DOHH2 (cell line): ENCODE data around the gene GRIA1.

Experiments
- H3F3A ChIP-seq: fragments of 200-600 bp; sonication (generic), shearing (Covaris generic); 2 replicates; pipeline ENCODE4 v1.6.0; 2016; ENCODE audit warnings: antibody characterized with exemption, mild to moderate bottlenecking; ENCODE audit not compliant: control insufficient read depth, insufficient read depth
- H3K27ac ChIP-seq: fragments of 200-600 bp; sonication (generic); 2 replicates; pipeline ENCODE4 v1.5.1; 2014; ENCODE audit warnings: low read depth, mild to moderate bottlenecking, low read length, moderate library complexity
- H3K27me3 ChIP-seq: fragments of 200-600 bp; sonication (generic); 2 replicates; pipeline ENCODE4 v1.6.1; 2014; ENCODE audit warnings: mild to moderate bottlenecking, low read length, mixed read lengths; ENCODE audit not compliant: control insufficient read depth
- H3K36me3 ChIP-seq: fragments of 200-600 bp; sonication (generic); 2 replicates; pipeline ENCODE4 v1.6.1; 2014; ENCODE audit warnings: mild to moderate bottlenecking, low read length, moderate library complexity, mixed read lengths; ENCODE audit not compliant: control insufficient read depth
- H3K4me1 ChIP-seq: fragments of 200-600 bp; sonication (generic); 2 replicates; pipeline ENCODE4 v1.6.1; 2014; ENCODE audit warnings: mild to moderate bottlenecking, low read length, mixed read lengths; ENCODE audit not compliant: control insufficient read depth
- H3K4me2 ChIP-seq: fragments of 200-600 bp; sonication (generic); 2 replicates; pipeline ENCODE4 v1.6.0; 2014; ENCODE audit warnings: mild to moderate bottlenecking, low read length, moderate library complexity
- H3K4me3 ChIP-seq: fragments of 200-600 bp; sonication (generic); 2 replicates; pipeline ENCODE4 v1.5.1; 2014; ENCODE audit warnings: mild to moderate bottlenecking, low read length, mixed read lengths
- H3K79me2 ChIP-seq: fragments of 200-600 bp; sonication (generic); 2 replicates; pipeline ENCODE4 v1.6.1; 2014; ENCODE audit warnings: mild to moderate bottlenecking, low read length, mixed read lengths; ENCODE audit not compliant: control insufficient read depth
- H3K9me2 ChIP-seq: fragments of 200-600 bp; sonication (generic); replicated peaks from 2 replicates; pipeline ENCODE4 v1.6.1; 2014; ENCODE audit warnings: mild to moderate bottlenecking, low read length, mixed read lengths; ENCODE audit not compliant: control insufficient read depth
- H3K9me3 ChIP-seq: fragments of 200-600 bp; sonication (generic); 2 replicates; pipeline ENCODE4 v1.6.1; 2014; ENCODE audit warnings: antibody characterized with exemption, low read length, mixed read lengths; ENCODE audit not compliant: control insufficient read depth, insufficient read depth
- H4K20me1 ChIP-seq: fragments of 200-600 bp; sonication (generic); 2 replicates; pipeline ENCODE4 v1.6.0; 2014; ENCODE audit warnings: low read depth, mild to moderate bottlenecking, antibody characterized with exemption, low read length, moderate library complexity; ENCODE audit not compliant: control insufficient read depth, insufficient read depth
- CTCF ChIP-seq: fragments of 200-600 bp; sonication (generic); IDR thresholded peaks from one replicate; pipeline ENCODE4 v1.5.1; 2014; ENCODE audit warnings: antibody characterized with exemption, mild to moderate bottlenecking, low read depth, low read length; ENCODE audit not compliant: poor library complexity, severe bottlenecking
- EZH2phosphoT487 ChIP-seq: fragments of 200-600 bp; sonication (generic); IDR thresholded peaks from 2 replicates; pipeline ENCODE4 v1.6.1; 2017; ENCODE audit warnings: borderline replicate concordance, mild to moderate bottlenecking, antibody characterized with exemption, low read length, moderate library complexity, mixed read lengths

Gene GRIA1

DNA sequence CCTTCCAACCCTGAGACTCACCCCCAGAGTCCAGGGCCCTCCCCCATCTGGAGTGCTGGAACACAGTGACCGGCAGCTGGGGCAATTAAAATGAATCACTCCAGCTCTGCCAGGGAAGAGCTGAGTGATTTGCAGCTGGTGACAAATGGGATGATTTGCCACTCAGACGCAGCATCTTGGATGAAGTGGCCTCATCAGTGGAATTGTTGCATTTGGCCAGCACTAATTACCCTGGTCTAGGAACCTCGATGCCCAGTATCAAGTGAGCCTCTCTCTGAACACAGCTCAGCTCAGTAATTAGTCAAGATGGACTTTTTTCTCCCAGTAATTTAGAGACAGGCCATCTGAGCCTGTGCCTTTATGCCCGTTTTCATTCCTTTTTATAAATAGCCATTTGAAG lies 259.5 kb downstream of the GRIA1 start:
- H4K20me1 ChIP-seq: no peaks in the 10 kb centered on the region
- H3K9me2 ChIP-seq: no peaks in the 10 kb centered on the region
- H3K27ac ChIP-seq: no peak overlapping the region
- H3K36me3 ChIP-seq: no peaks in the 10 kb centered on the region
- no peaks in the 10 kb centered on the region for H3K27me3 ChIP-seq
- H3K4me2 ChIP-seq: no peak overlapping the region
- no peaks in the 10 kb centered on the region for H3K4me1 ChIP-seq
- H3F3A ChIP-seq: no peaks in the 10 kb centered on the region
- no peak overlapping the region for H3K4me3 ChIP-seq
- TF ChIP-seq EZH2phosphoT487 (no peak), CTCF (no peak)
- H3K79me2 ChIP-seq: no peaks in the 10 kb centered on the region
- no peaks in the 10 kb centered on the region for H3K9me3 ChIP-seq

DNA sequence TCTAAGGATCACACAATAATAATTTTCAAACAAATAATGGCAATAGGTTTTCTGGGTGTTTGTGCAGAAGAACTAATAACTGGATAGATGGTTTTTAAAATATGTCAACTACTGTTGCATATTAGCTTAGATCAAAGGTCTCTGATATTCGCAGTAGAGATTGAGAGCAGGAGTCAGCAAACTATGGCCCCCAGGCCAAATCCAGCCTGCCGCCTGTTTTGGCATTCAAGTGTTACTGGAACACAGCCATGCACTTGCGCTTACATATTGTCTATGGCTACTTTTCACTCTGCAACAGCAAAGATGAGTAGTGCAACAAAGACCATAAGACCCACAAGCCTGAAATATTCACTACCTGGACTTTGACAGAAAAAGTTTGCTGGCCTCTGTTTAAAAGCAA lies 260.8 kb downstream of the GRIA1 start:
- Histone ChIP-seq H3K79me2 (no peaks in the 10 kb centered on the region), H3K36me3 (no peaks in the 10 kb centered on the region), H3K27ac (no peak overlapping the region), H3F3A (no peaks in the 10 kb centered on the region), H3K27me3 (no peaks in the 10 kb centered on the region), H3K4me2 (no peak overlapping the region), H3K4me1 (no peaks in the 10 kb centered on the region), H4K20me1 (no peaks in the 10 kb centered on the region), H3K4me3 (no peak overlapping the region), H3K9me3 (no peaks in the 10 kb centered on the region), H3K9me2 (no peaks in the 10 kb centered on the region)
- TF ChIP-seq EZH2phosphoT487: no peak
- TF ChIP-seq CTCF: no peak

- Histone ChIP-seq H4K20me1 (no peaks in the 10 kb centered on the region), H3K4me1 (no peaks in the 10 kb centered on the region), H3K4me3 (no peak overlapping the region), H3K79me2 (no peaks in the 10 kb centered on the region), H3K36me3 (no peaks in the 10 kb centered on the region), H3K9me3 (no peaks in the 10 kb centered on the region), H3K27ac (no peak overlapping the region), H3K27me3 (no peaks in the 10 kb centered on the region), H3F3A (no peaks in the 10 kb centered on the region), H3K9me2 (no peaks in the 10 kb centered on the region), H3K4me2 (no peak overlapping the region)
- TF ChIP-seq CTCF (no peak), EZH2phosphoT487 (no peak)
These were observed 262.4 kb downstream of the GRIA1 start for GRCh38 chr5:153752890-153753289.
